ENCODE results near the gene PTPN9. TPM values are rescaled to one million over a fixed set of nuclear protein-coding genes. Genes with fewer than 3 reads are reported as not detected.

The PTPN9 gene
- total and polyA plus RNA-seq, 2 of the 13 experiments (the other 11 are each of a cell fraction or from before 2014, with no cell fraction given), result 16.6 to 19.9 TPM

DNA sequence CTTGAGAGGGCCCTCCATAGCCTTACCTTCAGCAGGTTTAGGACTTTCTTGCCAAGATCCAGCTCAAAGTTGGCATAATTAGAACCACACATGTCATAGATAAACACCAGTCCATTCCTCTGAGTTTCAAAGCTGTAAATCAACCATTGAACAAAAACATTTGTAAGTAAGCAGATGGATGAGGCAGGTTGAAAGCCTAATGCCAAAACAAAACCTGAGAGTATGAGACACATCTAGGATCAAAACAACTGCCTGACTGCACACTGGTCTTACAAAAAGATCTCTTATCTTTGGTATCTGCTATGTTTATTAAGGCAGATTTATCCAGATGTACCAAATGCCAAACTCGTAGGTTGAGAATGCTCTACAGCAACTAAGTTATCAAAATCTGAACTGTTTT is 61.9 kb downstream of the PTPN9 start:
- Histone ChIP-seq H3K36me3 (replicated peaks in 1 of 2; ENCODE audit: control insufficient read depth in 1 of 2, insufficient read depth in 2 of 2, low read length in 2 of 2) (peaks cover 9 to 51% of the 10 kb centered on the region in 2 experiments), H3K79me2 (ENCODE audit: insufficient read depth, low read length) (no peaks in the 10 kb centered on the region), H3K27me3 (ENCODE audit: control insufficient read depth in 1 of 2, insufficient read depth in 2 of 2, low read length in 2 of 2) (no peaks in the 10 kb centered on the region), H3K4me1 (ENCODE audit: insufficient read depth, low read length) (no peaks in the 10 kb centered on the region), H3K4me2 (ENCODE audit: low read depth, low read length) (no peak overlapping the region), H3K9ac (ENCODE audit: insufficient read depth, low read depth, low read length) (no peak overlapping the region), H2AFZ (ENCODE audit: low read length) (no peak overlapping the region), H3K4me3 (replicated peaks in 1 of 3; ENCODE audit: insufficient read depth in 1 of 3, low read depth in 2 of 3, low read length in 3 of 3) (no peak overlapping the region), H3K27ac (ENCODE audit: extremely low read length, insufficient read depth, low read length) (no peak overlapping the region), H4K20me1 (ENCODE audit: insufficient read depth, low read length) (no peaks in the 10 kb centered on the region), H3K9me3 (ENCODE audit: low read length) (no peaks in the 10 kb centered on the region)
- intact Hi-C loops (cut with micrococcal nuclease; ENCODE audit: unreplicated experiment) (no loop called here), in situ Hi-C loops (cut with HindIII; ENCODE audit: extremely low pct_ligation_motif_present, low pct_unique_long_range_greater_than_20kb) (no loop called here)
- CTCF ChIA-PET (ENCODE audit: low intra/inter-chr PET ratio, low total read pairs), result no interaction called here
- ATAC-seq, result no peak
- no peak for FAIRE-seq
- no peak for DNase-seq (ENCODE audit: low spot score)
- no TSS peak for BruUV-seq (replicated peaks)
- POLR2A ChIA-PET, result no interaction called here
- 94% methylated on average over 1 of the region's 1 CpG for WGBS (ENCODE audit: low lambda C conversion rate)
- TF ChIP-seq, protein P1, sequence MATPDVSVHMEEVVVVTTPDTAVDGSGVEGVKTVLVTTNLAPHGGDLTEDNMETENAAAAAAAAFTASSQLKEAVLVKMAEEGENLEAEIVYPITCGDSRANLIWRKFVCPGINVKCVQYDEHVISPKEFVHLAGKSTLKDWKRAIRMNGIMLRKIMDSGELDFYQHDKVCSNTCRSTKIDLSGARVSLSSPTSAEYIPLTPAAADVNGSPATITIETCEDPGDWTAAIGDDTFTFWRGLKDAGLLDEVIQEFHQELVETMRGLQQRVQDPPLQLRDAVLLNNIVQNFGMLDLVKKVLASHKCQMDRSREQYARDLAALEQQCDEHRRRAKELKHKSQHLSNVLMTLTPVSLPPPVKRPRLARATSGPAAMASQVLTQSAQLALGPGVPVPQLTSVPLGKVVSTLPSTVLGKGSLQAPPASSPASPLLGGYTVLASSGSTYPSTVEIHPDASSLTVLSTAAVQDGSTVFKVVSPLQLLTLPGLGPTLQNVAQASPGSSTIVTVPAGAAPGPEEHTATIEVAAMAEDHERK (CRISPR knock-in tag; IDR thresholded peaks at IDR 0.05; ENCODE audit: low read depth), result no peak
- TF ChIP-seq ZNF883 (CRISPR knock-in tag; IDR thresholded peaks at IDR 0.05; ENCODE audit: not compliant biosample characterization), result no peak
- TF ChIP-seq, protein P2, sequence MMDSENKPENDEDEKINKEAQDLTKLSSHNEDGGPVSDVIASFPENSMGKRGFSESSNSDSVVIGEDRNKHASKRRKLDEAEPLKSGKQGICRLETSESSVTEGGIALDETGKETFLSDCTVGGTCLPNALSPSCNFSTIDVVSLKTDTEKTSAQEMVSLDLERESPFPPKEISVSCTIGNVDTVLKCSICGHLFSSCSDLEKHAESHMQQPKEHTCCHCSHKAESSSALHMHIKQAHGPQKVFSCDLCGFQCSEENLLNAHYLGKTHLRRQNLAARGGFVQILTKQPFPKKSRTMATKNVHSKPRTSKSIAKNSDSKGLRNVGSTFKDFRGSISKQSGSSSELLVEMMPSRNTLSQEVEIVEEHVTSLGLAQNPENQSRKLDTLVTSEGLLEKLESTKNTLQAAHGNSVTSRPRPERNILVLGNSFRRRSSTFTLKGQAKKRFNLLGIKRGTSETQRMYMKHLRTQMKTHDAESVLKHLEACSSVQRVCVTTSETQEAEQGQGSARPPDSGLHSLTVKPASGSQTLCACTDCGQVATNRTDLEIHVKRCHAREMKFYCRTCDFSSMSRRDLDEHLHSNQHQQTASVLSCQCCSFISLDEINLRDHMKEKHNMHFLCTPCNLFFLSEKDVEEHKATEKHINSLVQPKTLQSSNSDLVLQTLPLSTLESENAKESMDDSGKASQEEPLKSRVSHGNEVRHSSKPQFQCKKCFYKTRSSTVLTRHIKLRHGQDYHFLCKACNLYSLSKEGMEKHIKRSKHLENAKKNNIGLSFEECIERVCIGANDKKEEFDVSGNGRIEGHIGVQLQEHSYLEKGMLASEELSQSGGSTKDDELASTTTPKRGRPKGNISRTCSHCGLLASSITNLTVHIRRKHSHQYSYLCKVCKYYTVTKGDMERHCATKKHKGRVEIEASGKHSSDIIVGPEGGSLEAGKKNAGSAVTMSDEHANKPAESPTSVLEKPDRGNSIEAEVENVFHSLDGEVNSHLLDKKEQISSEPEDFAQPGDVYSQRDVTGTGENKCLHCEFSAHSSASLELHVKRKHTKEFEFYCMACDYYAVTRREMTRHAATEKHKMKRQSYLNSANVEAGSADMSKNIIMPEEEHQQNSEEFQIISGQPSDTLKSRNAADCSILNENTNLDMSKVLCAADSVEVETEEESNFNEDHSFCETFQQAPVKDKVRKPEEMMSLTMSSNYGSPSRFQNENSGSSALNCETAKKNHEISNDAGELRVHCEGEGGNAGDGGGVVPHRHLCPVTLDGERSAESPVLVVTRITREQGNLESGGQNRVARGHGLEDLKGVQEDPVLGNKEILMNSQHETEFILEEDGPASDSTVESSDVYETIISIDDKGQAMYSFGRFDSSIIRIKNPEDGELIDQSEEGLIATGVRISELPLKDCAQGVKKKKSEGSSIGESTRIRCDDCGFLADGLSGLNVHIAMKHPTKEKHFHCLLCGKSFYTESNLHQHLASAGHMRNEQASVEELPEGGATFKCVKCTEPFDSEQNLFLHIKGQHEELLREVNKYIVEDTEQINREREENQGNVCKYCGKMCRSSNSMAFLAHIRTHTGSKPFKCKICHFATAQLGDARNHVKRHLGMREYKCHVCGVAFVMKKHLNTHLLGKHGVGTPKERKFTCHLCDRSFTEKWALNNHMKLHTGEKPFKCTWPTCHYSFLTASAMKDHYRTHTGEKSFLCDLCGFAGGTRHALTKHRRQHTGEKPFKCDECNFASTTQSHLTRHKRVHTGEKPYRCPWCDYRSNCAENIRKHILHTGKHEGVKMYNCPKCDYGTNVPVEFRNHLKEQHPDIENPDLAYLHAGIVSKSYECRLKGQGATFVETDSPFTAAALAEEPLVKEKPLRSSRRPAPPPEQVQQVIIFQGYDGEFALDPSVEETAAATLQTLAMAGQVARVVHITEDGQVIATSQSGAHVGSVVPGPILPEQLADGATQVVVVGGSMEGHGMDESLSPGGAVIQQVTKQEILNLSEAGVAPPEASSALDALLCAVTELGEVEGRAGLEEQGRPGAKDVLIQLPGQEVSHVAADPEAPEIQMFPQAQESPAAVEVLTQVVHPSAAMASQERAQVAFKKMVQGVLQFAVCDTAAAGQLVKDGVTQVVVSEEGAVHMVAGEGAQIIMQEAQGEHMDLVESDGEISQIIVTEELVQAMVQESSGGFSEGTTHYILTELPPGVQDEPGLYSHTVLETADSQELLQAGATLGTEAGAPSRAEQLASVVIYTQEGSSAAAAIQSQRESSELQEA (CRISPR knock-in tag; IDR thresholded peaks at IDR 0.05; ENCODE audit: not compliant biosample characterization), result no peak
- no peak for TF ChIP-seq KLF15 (CRISPR knock-in tag; IDR thresholded peaks at IDR 0.05; ENCODE audit: borderline replicate concordance)
- TF ChIP-seq, protein P3, sequence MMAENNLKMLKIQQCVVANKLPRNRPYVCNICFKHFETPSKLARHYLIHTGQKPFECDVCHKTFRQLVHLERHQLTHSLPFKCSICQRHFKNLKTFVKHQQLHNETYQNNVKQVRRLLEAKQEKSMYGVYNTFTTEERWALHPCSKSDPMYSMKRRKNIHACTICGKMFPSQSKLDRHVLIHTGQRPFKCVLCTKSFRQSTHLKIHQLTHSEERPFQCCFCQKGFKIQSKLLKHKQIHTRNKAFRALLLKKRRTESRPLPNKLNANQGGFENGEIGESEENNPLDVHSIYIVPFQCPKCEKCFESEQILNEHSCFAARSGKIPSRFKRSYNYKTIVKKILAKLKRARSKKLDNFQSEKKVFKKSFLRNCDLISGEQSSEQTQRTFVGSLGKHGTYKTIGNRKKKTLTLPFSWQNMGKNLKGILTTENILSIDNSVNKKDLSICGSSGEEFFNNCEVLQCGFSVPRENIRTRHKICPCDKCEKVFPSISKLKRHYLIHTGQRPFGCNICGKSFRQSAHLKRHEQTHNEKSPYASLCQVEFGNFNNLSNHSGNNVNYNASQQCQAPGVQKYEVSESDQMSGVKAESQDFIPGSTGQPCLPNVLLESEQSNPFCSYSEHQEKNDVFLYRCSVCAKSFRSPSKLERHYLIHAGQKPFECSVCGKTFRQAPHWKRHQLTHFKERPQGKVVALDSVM (CRISPR knock-in tag; IDR thresholded peaks at IDR 0.05), result no peak
- no peak for TF ChIP-seq FOXP1 (IDR thresholded peaks at IDR 0.05)
- no peak for TF ChIP-seq FOXP1 (CRISPR knock-in tag; IDR thresholded peaks at IDR 0.05)
- no peak for TF ChIP-seq ZNF337 (CRISPR knock-in tag; IDR thresholded peaks at IDR 0.05; ENCODE audit: borderline replicate concordance, low read depth)
- no peak for TF ChIP-seq ZNF329 (CRISPR knock-in tag; IDR thresholded peaks at IDR 0.05; ENCODE audit: low read depth)
- TF ChIP-seq, protein P4, sequence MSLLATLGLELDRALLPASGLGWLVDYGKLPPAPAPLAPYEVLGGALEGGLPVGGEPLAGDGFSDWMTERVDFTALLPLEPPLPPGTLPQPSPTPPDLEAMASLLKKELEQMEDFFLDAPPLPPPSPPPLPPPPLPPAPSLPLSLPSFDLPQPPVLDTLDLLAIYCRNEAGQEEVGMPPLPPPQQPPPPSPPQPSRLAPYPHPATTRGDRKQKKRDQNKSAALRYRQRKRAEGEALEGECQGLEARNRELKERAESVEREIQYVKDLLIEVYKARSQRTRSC (CRISPR knock-in tag; IDR thresholded peaks at IDR 0.05; ENCODE audit: low read depth), result no peak

Measured in HepG2 (cell line).